K562 (cell line): ENCODE results near the gene SLC7A9.

ENCODE experiments used
- BCLAF1 ChIP-seq, 2 experiments: fragments of 450-650 bp in 1 of 2; IDR thresholded peaks; 2 replicates each; pipeline ENCODE4 v1.6.1; 2011 to 2017; ENCODE audit warnings: low read depth in 2 of 2, antibody characterized with exemption in 1 of 2, borderline replicate concordance in 1 of 2, low read length in 1 of 2, mild to moderate bottlenecking in 1 of 2, mixed read lengths in 1 of 2; ENCODE audit not compliant: control insufficient read depth in 1 of 2
- EP300 ChIP-seq: IDR thresholded peaks from 2 replicates; pipeline ENCODE4 v1.6.1; 2012; ENCODE audit warnings: low read length, improper control_type of control experiment
- FOXM1 ChIP-seq, 2 experiments: fragments of 450-650 bp in 1 of 2; sonication (generic) in 1 of 2; formaldehyde crosslinking in 1 of 2; IDR thresholded peaks; 2 replicates each; pipeline versions ENCODE4 v1.6.1 to v1.9.0; 2017 to 2022; ENCODE audit warnings: low read depth in 2 of 2, mild to moderate bottlenecking in 2 of 2, missing genetic modification reagents in 1 of 2, moderate library complexity in 1 of 2
- RB1 ChIP-seq: fragments of 450-650 bp; IDR thresholded peaks from 2 replicates; pipeline ENCODE4 v1.6.1; 2017; ENCODE audit warnings: low read depth, mild to moderate bottlenecking

- TF ChIP-seq RB1 (no peak), EP300 (no peak), FOXM1 (IDR thresholded peaks at IDR 0.05; ENCODE audit: low read depth) (no peak), FOXM1 (CRISPR knock-in tag; IDR thresholded peaks at IDR 0.05; ENCODE audit: low read depth) (no peak), BCLAF1 (IDR thresholded peaks at IDR 0.05; ENCODE audit: borderline replicate concordance in 1 of 2, control insufficient read depth in 1 of 2, low read depth in 2 of 2, low read length in 1 of 2) (no peak)
Measured at GRCh38 chr19:32837531-32837930, 32.0 kb downstream of the SLC7A9 start.
